A673 (cell line): ENCODE measurements around the gene TTC3. TPM values are rescaled to one million over a fixed set of nuclear protein-coding genes. Genes with fewer than 3 reads are reported as not detected.

Source experiments
- BruUV-seq: library from RNA; stranded (reverse); fragments of 400-500 nt; replicated peaks from 2 replicates; lab custom pipeline; 2021; lab: Mats Ljungman, UMichigan
- CTCF ChIA-PET: fragments of 300-600 bp; sonication (Branson Sonifier 250); formaldehyde crosslinking; loops from one replicate; lab custom pipeline; 2022; ENCODE audit warnings: antibody characterized with exemption; lab: Charles Lee
- POLR2A ChIA-PET: fragments of 300-600 bp; sonication (Branson Sonifier 250); formaldehyde crosslinking; loops from one replicate; lab custom pipeline; 2022; ENCODE audit warnings: antibody characterized with exemption; ENCODE audit not compliant: low non-redundant PET; lab: Charles Lee
- DNase-seq: peaks from one replicate; pipeline ENCODE4 v3.0.0-alpha.2; 2015; ENCODE audit warnings: low spot score
- H3K27ac ChIP-seq: fragments of 200-600 bp; sonication (generic); 2 replicates; pipeline ENCODE4 v1.5.1; 2016; ENCODE audit warnings: mixed run types, low read depth, mild to moderate bottlenecking, mixed read lengths, antibody characterized with exemption, low read length; ENCODE audit not compliant: poor library complexity, severe bottlenecking
- H3K27me3 ChIP-seq: fragments of 200-600 bp; sonication (generic); replicated peaks from 2 replicates; pipeline ENCODE4 v1.6.1; 2017; ENCODE audit warnings: mixed run types, low read depth, mild to moderate bottlenecking, mixed read lengths, antibody characterized with exemption, low read length; ENCODE audit not compliant: insufficient read depth, poor library complexity
- H3K36me3 ChIP-seq: fragments of 200-600 bp; sonication (generic); 2 replicates; pipeline ENCODE4 v1.6.1; 2016; ENCODE audit warnings: mixed run types, mild to moderate bottlenecking, mixed read lengths, antibody characterized with exemption, low read length; ENCODE audit not compliant: insufficient read depth, poor library complexity, severe bottlenecking
- H3K4me1 ChIP-seq: fragments of 200-600 bp; sonication (generic); 2 replicates; pipeline ENCODE4 v1.6.1; 2017; ENCODE audit warnings: mixed run types, mild to moderate bottlenecking, mixed read lengths, antibody characterized with exemption, low read length; ENCODE audit not compliant: insufficient read depth, poor library complexity, severe bottlenecking
- H3K4me3 ChIP-seq: fragments of 200-600 bp; sonication (generic); 2 replicates; pipeline ENCODE4 v1.5.1; 2016; ENCODE audit warnings: low read depth, mixed run types, mild to moderate bottlenecking, mixed read lengths, low read length; ENCODE audit not compliant: poor library complexity, severe bottlenecking
- H3K9me3 ChIP-seq: fragments of 200-600 bp; sonication (generic); 2 replicates; pipeline ENCODE4 v1.6.1; 2016; ENCODE audit warnings: mixed run types, low read depth, mild to moderate bottlenecking, mixed read lengths, antibody characterized with exemption, low read length; ENCODE audit not compliant: poor library complexity, severe bottlenecking
- CTCF ChIP-seq: fragments of 300-800, 200-600 bp; sonication (generic); conservative IDR thresholded peaks from 2 replicates; pipeline ENCODE4 v1.5.1; 2017; ENCODE audit warnings: low read depth, mild to moderate bottlenecking, antibody characterized with exemption, low read length, moderate library complexity, mixed read lengths
- EZH2 ChIP-seq: fragments of 200-600 bp; sonication (generic); IDR thresholded peaks from 2 replicates; pipeline ENCODE4 v1.6.1; 2017; ENCODE audit warnings: borderline replicate concordance, low read depth, mild to moderate bottlenecking, mixed read lengths, antibody characterized with exemption, low read length; ENCODE audit not compliant: poor library complexity, severe bottlenecking
- intact Hi-C: fragments of 100-400 bp; cut with micrococcal nuclease; formaldehyde crosslinking; loops from one replicate; pipeline ENCODE4 v1.10.0; 2022; ENCODE audit not compliant: unreplicated experiment
- total RNA-seq: library from RNA; stranded (reverse); gene quantifications from 2 replicates; pipeline ENCODE4 v1.2.3, GENCODE V29; 2021

TTC3 gene
- total RNA-seq, 1 experiment from 2014 or later: 137 TPM

GRCh38 chr21:37226041-37226920 is 153.2 kb downstream of the TTC3 start:
- H3K4me1 ChIP-seq: no peaks in the 10 kb centered on the region
- no TSS peak for BruUV-seq
- ChIA-PET POLR2A (no interaction called here), CTCF (no interaction called here)
- no peak for DNase-seq
- H3K4me3 ChIP-seq: no peak overlapping the region
- no peak overlapping the region for H3K27ac ChIP-seq
- peaks cover 40% of the 10 kb centered on the region for H3K36me3 ChIP-seq
- no peaks in the 10 kb centered on the region for H3K9me3 ChIP-seq
- intact Hi-C loops: no loop called here
- no peak for TF ChIP-seq EZH2
- no peak for TF ChIP-seq CTCF
- H3K27me3 ChIP-seq: no peaks in the 10 kb centered on the region

GRCh38 chr21:37227071-37228002 is 154.3 kb downstream of the TTC3 start:
- H3K9me3 ChIP-seq: no peaks in the 10 kb centered on the region
- H3K36me3 ChIP-seq: peaks cover 46% of the 10 kb centered on the region
- no peaks in the 10 kb centered on the region for H3K27me3 ChIP-seq
- H3K4me1 ChIP-seq: no peaks in the 10 kb centered on the region
- POLR2A ChIA-PET: interaction anchor here (0.6 kb wide), 1 partner anchor 832 kb away, joined by 3 read pairs; no protein-coding TSS in a partner anchor
- no TSS peak for BruUV-seq
- no peak for DNase-seq
- H3K27ac ChIP-seq: no peak overlapping the region
- H3K4me3 ChIP-seq: no peak overlapping the region
- intact Hi-C loops: no loop called here
- TF ChIP-seq CTCF (no peak), EZH2 (no peak)
- CTCF ChIA-PET: interaction anchor here (0.6 kb wide), 1 partner anchor 285 kb away, joined by 3 read pairs; no protein-coding TSS in a partner anchor

- ChIA-PET POLR2A (interaction anchor here (0.6 kb wide), 1 partner anchor 833 kb away, joined by 3 read pairs; no protein-coding TSS in a partner anchor), CTCF (no interaction called here)
- Histone ChIP-seq H3K4me3 (no peak overlapping the region), H3K27me3 (no peaks in the 10 kb centered on the region), H3K27ac (no peak overlapping the region), H3K9me3 (no peaks in the 10 kb centered on the region), H3K4me1 (no peaks in the 10 kb centered on the region), H3K36me3 (peaks cover 49% of the 10 kb centered on the region)
- intact Hi-C loops: no loop called here
- no TSS peak for BruUV-seq
- TF ChIP-seq CTCF: no peak
- no peak for TF ChIP-seq EZH2
- DNase-seq: no peak
These were observed 154.9 kb downstream of the TTC3 start for GRCh38 chr21:37228003-37228400.
